Measurements from ENCODE around the gene TBX2.
"Not testable (repeated sequence)": the region's sequence is repeated elsewhere in the genome, so short reads cannot be mapped to it uniquely, and the experiment has no call there.

The TBX2 gene

DNA sequence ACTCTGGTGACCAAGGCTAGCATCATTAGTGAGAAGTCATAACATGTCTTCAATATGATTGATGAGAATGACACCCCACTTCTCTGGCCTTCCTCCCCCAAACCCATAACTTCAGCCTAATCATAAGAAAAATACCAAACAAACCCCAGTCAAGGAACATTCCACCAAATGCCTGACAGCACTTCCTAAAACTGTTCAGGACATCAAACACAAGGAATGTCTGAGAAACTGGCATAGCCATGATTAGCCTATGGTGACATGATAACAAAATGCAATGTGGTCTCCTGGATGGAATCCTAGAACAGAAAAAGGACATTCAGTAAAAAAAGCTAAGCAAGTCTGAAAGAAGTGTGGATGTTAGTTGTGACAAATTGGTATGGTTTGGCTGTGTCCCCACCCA is 27.9 kb downstream of the TBX2 start:
- Histone ChIP-seq H4K20me1 (ENCODE audit: insufficient read depth, low read length, poor library complexity, severe bottlenecking) (no peaks in the 10 kb centered on the region), H3K9me3 (ENCODE audit: insufficient read depth, low read depth, low read length) (no peaks in the 10 kb centered on the region), H3K4me2 (ENCODE audit: low read depth, low read length, poor library complexity, severe bottlenecking) (no peak overlapping the region), H3K4me3 (ENCODE audit: low read length, poor library complexity, severe bottlenecking) (no peak overlapping the region), H3K27me3 (ENCODE audit: insufficient read depth, low read length, poor library complexity, severe bottlenecking) (no peaks in the 10 kb centered on the region), H3K4me1 (ENCODE audit: insufficient read depth, low read length, poor library complexity, severe bottlenecking) (no peaks in the 10 kb centered on the region), H3K36me3 (ENCODE audit: insufficient read depth, low read length) (no peaks in the 10 kb centered on the region), H3K9me2 (replicated peaks; ENCODE audit: low read depth, low read length) (no peaks in the 10 kb centered on the region), H3K79me2 (ENCODE audit: insufficient read depth, low read length) (no peaks in the 10 kb centered on the region), H3F3A (ENCODE audit: low read depth) (no peaks in the 10 kb centered on the region), H2AFZ (ENCODE audit: low read length) (no peak overlapping the region), H3K9ac (ENCODE audit: low read depth, low read length, poor library complexity, severe bottlenecking) (no peak overlapping the region)
- TF ChIP-seq EZH2phosphoT487 (IDR thresholded peaks at IDR 0.05; ENCODE audit: borderline replicate concordance) (no peak), CTCF (conservative IDR thresholded peaks at IDR 0.05; ENCODE audit: low read length) (no peak)

DNA sequence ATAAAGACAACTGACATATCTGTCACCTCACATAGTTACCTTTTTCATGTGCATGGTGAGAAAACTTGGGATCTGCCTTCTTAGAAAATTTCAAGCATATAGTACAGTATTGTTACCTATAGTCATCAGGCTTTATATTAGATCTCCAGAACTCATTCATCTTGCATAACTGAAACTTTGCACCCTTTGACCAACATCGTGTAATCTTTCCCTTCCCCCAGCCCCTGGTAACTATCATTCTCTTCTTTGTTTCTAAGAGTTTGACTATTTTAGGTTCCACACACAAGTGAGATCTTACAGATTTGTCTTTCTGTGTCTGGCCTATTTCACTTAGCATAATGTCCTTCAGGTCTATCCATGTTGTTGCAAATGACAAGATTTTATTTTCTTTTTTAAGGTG is 29.6 kb downstream of the TBX2 start:
- Histone ChIP-seq H2AFZ (ENCODE audit: low read length) (no peak overlapping the region), H3K4me2 (ENCODE audit: low read depth, low read length, poor library complexity, severe bottlenecking) (no peak overlapping the region), H3K27me3 (ENCODE audit: insufficient read depth, low read length, poor library complexity, severe bottlenecking) (no peaks in the 10 kb centered on the region), H3K4me1 (ENCODE audit: insufficient read depth, low read length, poor library complexity, severe bottlenecking) (no peaks in the 10 kb centered on the region), H3K79me2 (ENCODE audit: insufficient read depth, low read length) (no peaks in the 10 kb centered on the region), H4K20me1 (ENCODE audit: insufficient read depth, low read length, poor library complexity, severe bottlenecking) (no peaks in the 10 kb centered on the region), H3K4me3 (ENCODE audit: low read length, poor library complexity, severe bottlenecking) (no peak overlapping the region), H3K9ac (ENCODE audit: low read depth, low read length, poor library complexity, severe bottlenecking) (no peak overlapping the region), H3K9me2 (replicated peaks; ENCODE audit: low read depth, low read length) (no peaks in the 10 kb centered on the region), H3K36me3 (ENCODE audit: insufficient read depth, low read length) (no peaks in the 10 kb centered on the region), H3K9me3 (ENCODE audit: insufficient read depth, low read depth, low read length) (no peaks in the 10 kb centered on the region), H3F3A (ENCODE audit: low read depth) (no peaks in the 10 kb centered on the region)
- TF ChIP-seq EZH2phosphoT487 (IDR thresholded peaks at IDR 0.05; ENCODE audit: borderline replicate concordance): no peak
- no peak for TF ChIP-seq CTCF (conservative IDR thresholded peaks at IDR 0.05; ENCODE audit: low read length)

GRCh38 chr17:61429831-61430230 is 30.2 kb downstream of the TBX2 start:
- not testable (repeated sequence) for H3K4me1 ChIP-seq (ENCODE audit: insufficient read depth, low read length, poor library complexity, severe bottlenecking); H3K36me3 ChIP-seq (ENCODE audit: insufficient read depth, low read length); H3K79me2 ChIP-seq (ENCODE audit: insufficient read depth, low read length); H2AFZ ChIP-seq (ENCODE audit: low read length); H3K9ac ChIP-seq (ENCODE audit: low read depth, low read length, poor library complexity, severe bottlenecking); H3K4me3 ChIP-seq (ENCODE audit: low read length, poor library complexity, severe bottlenecking); H3K27me3 ChIP-seq (ENCODE audit: insufficient read depth, low read length, poor library complexity, severe bottlenecking); H4K20me1 ChIP-seq (ENCODE audit: insufficient read depth, low read length, poor library complexity, severe bottlenecking); H3F3A ChIP-seq (ENCODE audit: low read depth); H3K9me3 ChIP-seq (ENCODE audit: insufficient read depth, low read depth, low read length); H3K4me2 ChIP-seq (ENCODE audit: low read depth, low read length, poor library complexity, severe bottlenecking); H3K9me2 ChIP-seq (replicated peaks; ENCODE audit: low read depth, low read length)

GRCh38 chr17:61431594-61432311 is 32.1 kb downstream of the TBX2 start:
- no peak overlapping the region for H2AFZ ChIP-seq (ENCODE audit: low read length)
- H3K4me2 ChIP-seq (ENCODE audit: low read depth, low read length, poor library complexity, severe bottlenecking): no peak overlapping the region
- peaks cover 5% of the 10 kb centered on the region; the same call in 1 of the 2 replicates for H3K9me3 ChIP-seq (ENCODE audit: insufficient read depth, low read depth, low read length)
- no peaks in the 10 kb centered on the region for H3K9me2 ChIP-seq (replicated peaks; ENCODE audit: low read depth, low read length)
- no peaks in the 10 kb centered on the region for H3F3A ChIP-seq (ENCODE audit: low read depth)
- no peaks in the 10 kb centered on the region for H3K36me3 ChIP-seq (ENCODE audit: insufficient read depth, low read length)
- H3K4me3 ChIP-seq (ENCODE audit: low read length, poor library complexity, severe bottlenecking): no peak overlapping the region
- no peak for TF ChIP-seq CTCF (conservative IDR thresholded peaks at IDR 0.05; ENCODE audit: low read length)
- TF ChIP-seq EZH2phosphoT487 (IDR thresholded peaks at IDR 0.05; ENCODE audit: borderline replicate concordance): no peak
- H3K27me3 ChIP-seq (ENCODE audit: insufficient read depth, low read length, poor library complexity, severe bottlenecking): peaks cover 8% of the 10 kb centered on the region
- no peaks in the 10 kb centered on the region for H3K4me1 ChIP-seq (ENCODE audit: insufficient read depth, low read length, poor library complexity, severe bottlenecking)
- H3K9ac ChIP-seq (ENCODE audit: low read depth, low read length, poor library complexity, severe bottlenecking): no peak overlapping the region
- H3K79me2 ChIP-seq (ENCODE audit: insufficient read depth, low read length): no peaks in the 10 kb centered on the region
- H4K20me1 ChIP-seq (ENCODE audit: insufficient read depth, low read length, poor library complexity, severe bottlenecking): no peaks in the 10 kb centered on the region
